ENCODE measurements around the gene TFCP2.

TFCP2 gene

GRCh38 chr12:51150777-51151176 is 22.2 kb downstream of the TFCP2 start:
- no peak for DNase-seq (ENCODE audit: low read depth)

DNA sequence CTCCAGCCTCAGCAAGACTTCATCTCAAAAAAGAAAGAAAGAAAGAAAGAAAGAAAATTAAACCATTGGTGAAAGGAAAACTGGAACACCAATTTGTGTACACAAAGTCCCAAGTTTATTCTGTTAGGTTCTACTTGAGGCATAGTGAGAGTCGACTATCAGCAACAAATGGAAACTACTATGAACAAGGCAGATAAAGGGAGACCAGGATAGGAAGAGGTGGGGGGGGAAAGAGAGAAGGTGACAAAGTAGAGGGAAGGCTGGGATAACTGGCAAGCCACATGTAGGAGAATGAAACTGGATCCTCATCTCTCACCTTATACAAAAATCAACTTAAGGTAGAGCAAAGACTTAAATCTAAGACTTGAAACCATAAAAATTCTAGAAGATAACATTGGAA is 25.6 kb downstream of the TFCP2 start:
- DNase-seq (ENCODE audit: low read depth), result no peak

- DNase-seq (ENCODE audit: low read depth), result no peak
Observed at GRCh38 chr12:51139292-51139844, 33.6 kb downstream of the TFCP2 start.

DNA sequence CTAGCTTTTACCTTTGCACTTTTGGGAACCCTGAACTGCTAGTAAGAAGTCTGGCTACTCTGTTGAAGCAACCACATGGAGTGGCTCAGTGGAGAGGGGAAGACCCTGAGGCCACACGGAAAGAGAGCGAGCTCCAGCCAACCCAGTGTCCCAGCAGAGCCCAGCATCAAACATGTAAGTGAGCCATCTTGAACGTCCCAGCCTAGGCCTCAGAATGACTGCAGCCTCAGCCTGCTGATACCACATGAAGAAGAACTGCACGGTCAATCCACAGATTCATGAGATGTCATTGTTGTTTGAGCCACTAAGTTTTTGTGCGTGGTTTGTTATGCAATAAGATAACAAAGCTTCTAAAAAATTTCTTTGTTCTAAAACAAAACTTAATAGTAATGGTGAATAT is 40.2 kb downstream of the TFCP2 start:
- no peak for DNase-seq (ENCODE audit: low read depth)

DNA sequence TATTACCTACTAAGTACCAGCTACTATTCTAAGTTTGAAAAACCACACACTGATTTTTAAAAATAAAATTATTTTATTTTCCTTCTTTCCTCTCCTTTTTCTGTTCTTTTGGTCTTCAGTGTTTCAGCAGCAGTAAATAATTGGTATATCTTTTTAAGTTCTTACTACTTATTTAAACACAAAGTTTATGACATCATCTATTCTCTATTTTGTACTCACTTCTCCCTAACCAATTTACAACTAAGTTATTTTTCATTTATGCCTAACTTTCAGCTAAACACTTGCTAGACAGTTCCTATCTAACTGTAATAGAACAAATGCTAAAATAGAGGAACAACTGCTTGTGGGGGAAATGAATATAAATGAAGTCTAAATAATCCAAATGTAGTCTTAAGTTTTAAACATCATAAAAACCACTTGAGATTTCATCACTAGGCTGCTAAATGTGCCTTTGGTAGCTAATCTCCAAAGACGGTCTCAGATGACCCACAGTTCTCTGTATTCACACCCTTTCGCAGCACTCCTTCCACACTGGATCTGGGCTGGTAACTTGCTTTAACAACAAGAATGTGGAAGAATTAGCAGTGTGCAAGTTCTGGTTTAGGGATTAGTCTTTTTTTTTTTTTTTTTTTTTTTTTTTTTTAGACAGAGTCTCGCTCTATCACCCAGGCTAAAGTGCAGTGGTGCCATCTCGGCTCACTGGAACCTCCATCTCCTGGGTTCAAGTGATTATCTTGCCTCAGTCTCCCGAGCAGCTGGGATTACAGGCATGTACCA is 41.0 kb downstream of the TFCP2 start:
- DNase-seq (ENCODE audit: low read depth), result no peak

DNA sequence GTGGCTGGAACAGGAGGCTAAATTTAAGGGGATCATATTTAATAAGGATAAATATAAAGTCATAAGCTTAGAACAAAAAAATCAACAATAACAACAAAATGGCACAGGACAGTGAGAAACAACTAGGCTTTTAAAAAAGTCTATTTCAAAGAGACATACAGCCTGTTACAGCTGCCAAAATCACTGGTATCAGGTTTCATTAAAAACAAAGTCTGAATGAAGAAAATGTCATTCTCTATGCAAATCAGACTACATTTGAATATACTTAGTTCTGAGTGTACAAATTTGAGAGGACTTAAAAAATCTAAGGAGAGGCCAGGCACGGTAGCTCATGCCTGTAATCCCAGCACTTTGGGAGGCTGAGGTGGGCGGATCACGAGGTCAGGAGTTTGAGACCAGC is 44.0 kb downstream of the TFCP2 start:
- DNase-seq (ENCODE audit: low read depth), result peak; percentile 56

GRCh38 chr12:51127050-51127729 is 45.7 kb downstream of the TFCP2 start:
- no peak for DNase-seq (ENCODE audit: low read depth)

DNA sequence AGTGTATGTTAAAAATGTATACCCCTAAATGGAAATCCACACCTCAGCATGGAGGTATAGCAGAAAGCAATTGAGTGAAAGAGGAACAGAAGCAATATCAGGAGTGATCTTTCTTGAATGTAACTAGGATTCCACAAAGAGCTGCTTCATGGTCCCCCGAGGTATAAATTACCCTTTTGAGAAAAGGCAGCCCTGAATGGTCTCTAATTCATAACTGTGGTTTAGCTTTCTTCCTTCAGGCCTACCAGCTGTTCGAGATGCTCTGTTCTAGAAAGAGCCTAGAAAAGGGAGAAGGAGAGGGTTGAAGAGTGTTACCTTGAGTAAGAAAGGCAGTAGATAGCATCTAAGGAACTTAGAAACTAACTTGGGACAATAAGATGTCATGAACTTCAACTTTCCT is 46.6 kb downstream of the TFCP2 start:
- no peak for DNase-seq (ENCODE audit: low read depth)

- DNase-seq (ENCODE audit: low read depth), result no peak
Observed at GRCh38 chr12:51124504-51124903, 48.4 kb downstream of the TFCP2 start.

DNA sequence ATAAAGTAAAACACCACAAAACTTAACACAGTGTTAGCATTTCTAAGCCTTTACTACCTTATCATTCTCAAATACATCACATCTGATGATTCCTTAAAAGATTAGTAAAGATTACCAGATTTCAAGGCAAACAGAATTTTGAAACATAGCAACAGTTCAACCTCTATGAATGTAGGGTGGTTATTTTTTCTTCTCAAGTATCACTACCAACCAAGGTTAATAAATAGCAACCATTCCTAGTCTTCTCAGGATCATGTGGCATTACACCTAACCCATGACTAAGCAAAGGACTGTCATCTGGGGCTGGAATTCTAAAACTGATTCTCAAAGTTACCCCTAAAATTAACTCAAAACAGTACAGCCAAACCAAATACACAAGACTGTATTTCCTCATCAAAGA is 50.1 kb downstream of the TFCP2 start:
- DNase-seq (ENCODE audit: low read depth), result no peak

- no peak for DNase-seq (ENCODE audit: low read depth)
Observed at GRCh38 chr12:51118706-51119105, 54.2 kb downstream of the TFCP2 start.

GRCh38 chr12:51115533-51115932 is 57.4 kb downstream of the TFCP2 start:
- no peak for DNase-seq (ENCODE audit: low read depth)

GRCh38 chr12:51108136-51108535 is 64.8 kb downstream of the TFCP2 start:
- DNase-seq (ENCODE audit: low read depth), result no peak

DNA sequence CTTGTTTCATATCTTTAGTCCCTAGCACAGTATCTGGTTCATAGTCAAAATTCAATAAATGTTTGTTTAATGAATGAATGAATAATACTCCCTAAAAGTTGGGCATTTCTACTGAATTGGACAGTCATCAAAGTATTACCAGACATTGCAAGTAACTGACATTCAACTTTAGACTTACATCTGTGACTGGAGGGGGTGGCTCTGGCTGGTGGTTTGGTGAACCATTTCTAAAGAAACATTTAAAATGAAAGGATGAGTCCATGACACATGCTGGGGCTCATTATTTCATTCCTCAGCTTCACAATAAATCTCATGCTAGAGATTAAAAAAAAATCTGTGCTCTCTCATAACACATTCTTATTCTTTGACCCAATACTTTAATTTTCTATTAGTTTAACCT is 69.0 kb downstream of the TFCP2 start:
- no peak for DNase-seq (ENCODE audit: low read depth)

- no peak for DNase-seq (ENCODE audit: low read depth)
Observed at GRCh38 chr12:51098611-51099010, 74.3 kb downstream of the TFCP2 start.

GRCh38 chr12:51090705-51091229 is 82.2 kb downstream of the TFCP2 start:
- DNase-seq (ENCODE audit: low read depth), result no peak

DNA sequence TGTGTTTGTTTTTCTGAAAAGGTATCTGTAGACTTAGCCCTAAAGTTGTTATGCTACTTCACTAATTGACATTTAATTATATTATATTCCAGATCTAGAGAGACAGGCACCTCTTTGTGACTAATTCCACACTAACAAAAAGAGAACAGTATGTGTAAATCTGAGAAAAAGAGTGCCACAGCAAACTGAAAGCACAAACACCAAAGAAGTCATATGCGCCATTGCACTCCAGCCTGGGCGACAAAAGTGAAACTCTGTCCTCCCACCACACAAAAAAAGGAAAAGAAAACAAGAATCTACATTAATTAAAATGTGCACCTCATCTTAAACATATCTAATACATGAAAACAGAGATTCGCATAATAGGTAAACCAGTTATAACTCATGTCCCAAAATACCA is 85.1 kb downstream of the TFCP2 start:
- DNase-seq (ENCODE audit: low read depth), result no peak

DNA sequence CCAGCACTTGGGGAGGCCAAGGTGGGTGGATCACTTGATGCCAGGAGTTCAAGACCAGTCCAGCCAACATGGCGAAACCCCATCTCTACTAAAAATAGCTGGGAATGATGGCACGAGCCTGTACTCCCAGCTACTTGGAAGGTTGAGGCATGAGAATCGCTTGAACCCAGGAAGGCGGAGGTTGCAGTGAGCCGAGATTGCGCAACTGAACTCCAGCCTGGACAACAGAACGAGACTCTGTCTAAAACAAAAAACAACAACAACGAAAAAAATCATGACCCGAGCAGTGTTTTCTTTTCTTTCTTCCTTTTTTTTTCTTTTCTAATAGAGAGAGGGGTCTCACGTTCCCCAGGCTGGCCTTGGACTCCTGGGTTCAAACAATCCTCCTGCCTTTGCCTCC is 86.0 kb downstream of the TFCP2 start:
- no peak for DNase-seq (ENCODE audit: low read depth)

DNA sequence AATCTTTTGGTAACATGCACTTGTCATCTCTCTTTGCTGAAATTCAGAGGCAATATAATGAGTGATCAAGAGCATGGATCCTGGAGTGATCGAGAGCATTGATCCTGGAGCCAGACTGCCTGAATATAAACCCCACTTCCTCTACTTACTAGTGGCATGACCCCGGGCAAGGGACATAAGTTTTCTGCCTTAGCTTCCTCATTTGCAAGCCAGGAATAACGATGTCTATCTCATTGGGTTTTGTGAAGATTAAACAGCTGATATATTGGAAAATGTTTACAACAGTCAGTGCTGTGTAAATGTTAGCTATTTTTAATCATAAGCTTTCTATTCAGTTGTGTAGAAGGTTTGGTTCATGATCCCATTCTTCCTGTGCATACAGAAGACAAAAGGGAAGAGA is 87.2 kb downstream of the TFCP2 start:
- DNase-seq (ENCODE audit: low read depth), result no peak

- DNase-seq (ENCODE audit: low read depth), result peak; percentile 97
Observed at GRCh38 chr12:51083126-51083833, 89.7 kb downstream of the TFCP2 start, which contains the start of gene CSRNP2. Gene CSRNP2, minus strand, starts transcription at chr12:51083596. Its CDS starts 7,035 bp downstream, at chr12:51076561.

GRCh38 chr12:51082561-51083125 is 90.3 kb downstream of the TFCP2 start:
- peak; percentile 7 for DNase-seq (ENCODE audit: low read depth)

DNA sequence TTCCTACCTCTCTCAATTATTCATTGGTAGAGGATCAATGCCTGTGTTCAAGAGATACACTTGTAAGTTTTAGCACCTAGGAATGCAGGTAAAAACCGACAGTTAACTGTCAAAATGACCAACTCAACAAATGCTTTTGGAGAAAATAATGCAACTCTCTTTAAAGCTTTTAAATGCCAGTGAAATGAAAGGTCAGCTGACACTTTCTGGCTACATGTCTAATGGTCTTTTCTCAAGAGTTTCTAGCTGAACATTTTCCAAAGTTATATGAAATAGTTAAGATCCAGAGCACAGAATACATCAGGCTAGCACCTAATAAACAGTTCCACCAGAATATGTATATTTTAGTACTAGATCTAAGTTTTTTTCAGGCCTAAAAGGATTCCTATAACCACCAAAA is 91.5 kb downstream of the TFCP2 start:
- no peak for DNase-seq (ENCODE audit: low read depth)

Measured in fibroblast of gingiva (primary cell).